K562 (cell line): Measurements from ENCODE around the gene ZNF488. TPM values are rescaled to one million over a fixed set of nuclear protein-coding genes. Genes with fewer than 3 reads are reported as not detected.

Experiments used
- ATAC-seq: fragments of 200-7000 bp; cut with Tn5 transposase; 3 replicates; pipeline ENCODE4 v1.9.1; 2020; ENCODE audit warnings: moderate library complexity
- BruUV-seq: library from RNA; stranded (reverse); fragments of 400-500 nt; replicated peaks from 2 replicates; lab custom pipeline; 2021; lab: Mats Ljungman, UMichigan
- CTCF ChIA-PET: fragments of 300-600 bp; formaldehyde crosslinking; extraction: SDS; loops from one replicate; lab custom pipeline; 2021; ENCODE audit warnings: low intra/inter-chr PET ratio; lab: Yijun Ruan, JAX
- POLR2A ChIA-PET: fragments of 300-600, 350-650 bp; sonication (Branson Sonifier 250); formaldehyde crosslinking; extraction: SDS; loops from one replicate; lab custom pipeline; 2021; ENCODE audit warnings: antibody characterized with exemption, inconsistent platforms; lab: Yijun Ruan, JAX
- DNase-seq, 4 experiments: peaks; one replicate each; pipeline versions ENCODE4 v3.0.0 to v3.0.0-alpha.2; 2011 to 2018; ENCODE audit warnings: low spot score in 3 of 4, mixed read lengths in 3 of 4; ENCODE audit errors: extremely low read depth in 1 of 4
- FAIRE-seq: peaks from 2 replicates; lab custom pipeline; 2011; peaks lifted over from hg19 to GRCh38; lab: Jason Lieb, UNC
- H2AFZ ChIP-seq: 2 replicates; pipeline ENCODE4 v1.6.0; 2011; ENCODE audit warnings: low read depth, low read length, control low read depth, inconsistent platforms
- H3K27ac ChIP-seq: fragments of 200-600 bp; 3 replicates; pipeline ENCODE4 v1.8.0; 2011; ENCODE audit warnings: low read depth, mild to moderate bottlenecking, control low read depth, inconsistent platforms, low read length, moderate library complexity, mixed read lengths; ENCODE audit errors: extremely low read depth
- H3K27me3 ChIP-seq, 2 experiments: fragments of 300-600 bp in 1 of 2; 2 replicates in 1 of 2; 3 replicates in 1 of 2; pipeline versions ENCODE4 v1.6.0 to v1.8.0; 2011; ENCODE audit warnings: inconsistent platforms in 2 of 2, low read length in 2 of 2, mild to moderate bottlenecking in 1 of 2, mixed read lengths in 1 of 2, moderate library complexity in 1 of 2; ENCODE audit not compliant: control insufficient read depth in 2 of 2, insufficient read depth in 2 of 2
- H3K36me3 ChIP-seq: fragments of 300-600 bp; 3 replicates; pipeline ENCODE4 v1.8.0; 2011; ENCODE audit warnings: mild to moderate bottlenecking, low read length, inconsistent platforms; ENCODE audit not compliant: control insufficient read depth, insufficient read depth
- H3K4me1 ChIP-seq, 2 experiments: fragments of 200-600 bp in 1 of 2; replicated peaks in 1 of 2; 2 replicates in 1 of 2; 3 replicates in 1 of 2; pipeline versions ENCODE4 v1.5.1 to v1.8.0; 2011; ENCODE audit warnings: inconsistent platforms in 2 of 2, low read length in 2 of 2, mild to moderate bottlenecking in 1 of 2, mixed read lengths in 1 of 2, moderate library complexity in 1 of 2; ENCODE audit not compliant: control insufficient read depth in 2 of 2, insufficient read depth in 2 of 2
- H3K4me2 ChIP-seq: 2 replicates; pipeline ENCODE4 v1.6.1; 2011; ENCODE audit warnings: low read length, control low read depth, inconsistent platforms, mixed read lengths; ENCODE audit not compliant: insufficient read depth
- H3K4me3 ChIP-seq: fragments of 200-600 bp; sonication (generic), shearing (Covaris generic); 2 replicates; pipeline ENCODE4 v1.5.1; 2016; ENCODE audit warnings: control low read depth, inconsistent platforms
- H3K79me2 ChIP-seq: fragments of 200-600 bp; 3 replicates; pipeline ENCODE4 v1.8.0; 2011; ENCODE audit warnings: low read length, inconsistent platforms; ENCODE audit not compliant: control insufficient read depth, insufficient read depth
- H3K9ac ChIP-seq, 2 experiments: 2 replicates each; pipeline versions ENCODE4 v1.6.0 to v1.6.1; 2011; ENCODE audit warnings: low read depth in 2 of 2, low read length in 2 of 2, control low read depth in 1 of 2, inconsistent platforms in 1 of 2, mild to moderate bottlenecking in 1 of 2, mixed read lengths in 1 of 2; ENCODE audit not compliant: insufficient read depth in 1 of 2
- H3K9me1 ChIP-seq: one replicate; pipeline ENCODE4 v1.6.0; 2011; ENCODE audit warnings: inconsistent platforms, mild to moderate bottlenecking, low read length, moderate library complexity; ENCODE audit not compliant: control insufficient read depth, insufficient read depth
- H3K9me3 ChIP-seq: replicated peaks from 2 replicates; pipeline ENCODE4 v1.5.1; 2011; ENCODE audit warnings: low read depth, low read length, inconsistent platforms; ENCODE audit not compliant: control insufficient read depth, insufficient read depth
- H4K20me1 ChIP-seq: replicated peaks from 2 replicates; pipeline ENCODE4 v1.6.1; 2011; ENCODE audit warnings: low read length, inconsistent platforms, mixed read lengths; ENCODE audit not compliant: control insufficient read depth, insufficient read depth
- EP400 ChIP-seq: fragments of 450-650 bp; IDR thresholded peaks from 2 replicates; pipeline ENCODE4 v1.6.1; 2017; ENCODE audit warnings: antibody characterized with exemption, mild to moderate bottlenecking, moderate library complexity
- HSF4 ChIP-seq: fragments of 250-450 bp; sonication (Bioruptor Pico); IDR thresholded peaks from 2 replicates; pipeline ENCODE4 v2.1.2; 2022; ENCODE audit warnings: mild to moderate bottlenecking, moderate library complexity, borderline replicate concordance
- MEIS2 ChIP-seq: fragments of 450-650 bp; IDR thresholded peaks from 2 replicates; pipeline ENCODE4 v1.6.1; 2014; ENCODE audit warnings: mild to moderate bottlenecking; ENCODE audit not compliant: partially characterized antibody
- NFIC ChIP-seq: fragments of 450-650 bp; IDR thresholded peaks from 2 replicates; pipeline ENCODE4 v1.6.1; 2017; ENCODE audit warnings: mild to moderate bottlenecking, inconsistent platforms
- WGBS: fragments of 100-300 bp; shearing (Covaris generic); methylation state at CpG from one replicate; pipeline ENCODE4 v1.1.6; 2016; ENCODE audit warnings: low coverage, mixed read lengths; ENCODE audit not compliant: insufficient coverage; ENCODE audit errors: missing lambda C conversion rate; 5-methylcytosine and 5-hydroxymethylcytosine counted together
- in situ Hi-C: fragments of 300-500 bp; cut with MboI; formaldehyde crosslinking; loops from 4 replicates; pipeline ENCODE4 v1.15.0; 2018; ENCODE audit warnings: inconsistent platforms, mixed read lengths
- intact Hi-C: fragments of 100-400 bp; cut with micrococcal nuclease; formaldehyde crosslinking; loops from 2 replicates; pipeline ENCODE4 v1.14.2; 2022
- polyA plus RNA-seq, 8 experiments: library from polyadenylated mRNA; depleted of rRNA in 4 of 8; stranded (reverse) in 5 of 8; unstranded in 3 of 8; fragments of >200 nt; fragmentation: Nextera tagmentation in 2 of 8; fragmentation: Illumina TruSeq in 1 of 8; extraction: Ambion mirVana in 2 of 8; extraction: Trizol in 1 of 8; gene quantifications; 2 replicates each; pipeline versions ENCODE4 v1.2.1 to v1.2.3, GENCODE V29; 2011 to 2014; ENCODE audit warnings: inconsistent platforms in 1 of 8, missing spikeins in 1 of 8
- total RNA-seq, 7 experiments: library from RNA; depleted of rRNA in 6 of 7; stranded (reverse); fragments of >200 nt in 6 of 7; fragmentation: Illumina TruSeq in 2 of 7; extraction: Trizol in 2 of 7; gene quantifications; 2 replicates each; pipeline versions ENCODE4 v1.2.1 to v1.2.3, GENCODE V29; 2011 to 2021; ENCODE audit warnings: low replicate concordance in 1 of 7
- TF ChIP-seq, protein P1 (sequence below): fragments of 450-650 bp; IDR thresholded peaks from 2 replicates; pipeline ENCODE4 v1.6.1; 2018; ENCODE audit not compliant: partially characterized antibody

ZNF488 gene
- total and polyA plus RNA-seq, 9 of the 15 experiments (the other 6 are each of a cell fraction or from before 2014, with no cell fraction given): 0.03 to 0.09 (median 0.05) TPM; not detected in 3

DNA sequence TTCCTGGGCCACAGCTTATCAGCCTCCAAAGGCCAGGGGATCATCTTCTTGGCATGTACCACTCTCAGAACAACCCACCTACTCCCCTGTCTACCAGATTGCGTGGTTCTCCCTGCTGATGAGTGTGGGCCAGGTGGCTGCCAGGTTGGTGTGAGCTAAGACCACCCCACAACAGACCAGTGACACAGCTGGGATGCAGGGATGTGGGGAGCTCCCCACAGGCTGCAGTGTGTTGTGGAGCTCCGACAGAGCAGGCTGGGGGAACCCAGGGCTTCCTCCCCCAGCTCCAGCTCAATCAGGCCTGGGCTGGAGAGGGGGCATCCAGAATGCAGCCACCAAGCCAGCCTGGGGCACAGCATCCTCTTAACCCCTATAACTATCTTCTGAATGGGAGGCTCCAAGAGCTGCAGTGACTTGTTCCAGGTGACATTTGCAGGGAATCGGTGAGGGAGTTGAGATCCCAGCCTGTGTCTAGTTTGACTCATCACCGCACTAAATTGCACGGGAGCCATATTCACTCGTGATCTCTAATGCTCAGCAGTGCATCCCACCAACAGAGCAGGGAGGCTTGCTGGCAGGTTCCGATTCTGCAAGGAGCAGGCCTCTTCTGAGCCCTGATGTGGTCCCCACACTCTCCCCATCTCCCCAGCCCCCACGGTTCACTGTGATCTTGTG lies 62.4 kb downstream of the ZNF488 start:
- BruUV-seq: no TSS peak

More for the DNA sequence above, 62.4 kb downstream of the ZNF488 start:
- Histone ChIP-seq H4K20me1 (no peaks in the 10 kb centered on the region), H3K27ac (no peak overlapping the region), H3K9ac (no peak overlapping the region), H3K4me1 (peaks cover 35 to 36% of the 10 kb centered on the region in 2 experiments), H3K27me3 (no peaks in the 10 kb centered on the region), H3K9me1 (no peaks in the 10 kb centered on the region), H2AFZ (no peak overlapping the region), H3K4me2 (peak overlapping the region; percentile 33; the same call in 1 of the 2 replicates), H3K4me3 (no peak overlapping the region), H3K79me2 (no peaks in the 10 kb centered on the region), H3K36me3 (no peaks in the 10 kb centered on the region), H3K9me3 (no peaks in the 10 kb centered on the region)
- ATAC-seq: no peak
- in situ Hi-C loops (no loop called here), intact Hi-C loops (no loop called here)
- WGBS: 19% methylated on average over 8 of the region's 8 CpGs
- no peak for FAIRE-seq
- TF ChIP-seq MEIS2 (no peak), EP400 (no peak), NFIC (no peak), HSF4 (CRISPR knock-in tag) (no peak)
- TF ChIP-seq, protein P1, sequence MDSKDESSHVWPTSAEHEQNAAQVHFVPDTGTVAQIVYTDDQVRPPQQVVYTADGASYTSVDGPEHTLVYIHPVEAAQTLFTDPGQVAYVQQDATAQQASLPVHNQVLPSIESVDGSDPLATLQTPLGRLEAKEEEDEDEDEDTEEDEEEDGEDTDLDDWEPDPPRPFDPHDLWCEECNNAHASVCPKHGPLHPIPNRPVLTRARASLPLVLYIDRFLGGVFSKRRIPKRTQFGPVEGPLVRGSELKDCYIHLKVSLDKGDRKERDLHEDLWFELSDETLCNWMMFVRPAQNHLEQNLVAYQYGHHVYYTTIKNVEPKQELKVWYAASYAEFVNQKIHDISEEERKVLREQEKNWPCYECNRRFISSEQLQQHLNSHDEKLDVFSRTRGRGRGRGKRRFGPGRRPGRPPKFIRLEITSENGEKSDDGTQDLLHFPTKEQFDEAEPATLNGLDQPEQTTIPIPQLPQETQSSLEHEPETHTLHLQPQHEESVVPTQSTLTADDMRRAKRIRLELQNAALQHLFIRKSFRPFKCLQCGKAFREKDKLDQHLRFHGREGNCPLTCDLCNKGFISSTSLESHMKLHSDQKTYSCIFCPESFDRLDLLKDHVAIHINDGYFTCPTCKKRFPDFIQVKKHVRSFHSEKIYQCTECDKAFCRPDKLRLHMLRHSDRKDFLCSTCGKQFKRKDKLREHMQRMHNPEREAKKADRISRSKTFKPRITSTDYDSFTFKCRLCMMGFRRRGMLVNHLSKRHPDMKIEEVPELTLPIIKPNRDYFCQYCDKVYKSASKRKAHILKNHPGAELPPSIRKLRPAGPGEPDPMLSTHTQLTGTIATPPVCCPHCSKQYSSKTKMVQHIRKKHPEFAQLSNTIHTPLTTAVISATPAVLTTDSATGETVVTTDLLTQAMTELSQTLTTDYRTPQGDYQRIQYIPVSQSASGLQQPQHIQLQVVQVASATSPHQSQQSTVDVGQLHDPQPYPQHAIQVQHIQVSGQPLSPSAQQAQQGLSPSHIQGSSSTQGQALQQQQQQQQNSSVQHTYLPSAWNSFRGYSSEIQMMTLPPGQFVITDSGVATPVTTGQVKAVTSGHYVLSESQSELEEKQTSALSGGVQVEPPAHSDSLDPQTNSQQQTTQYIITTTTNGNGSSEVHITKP: peak; percentile 43
- ChIA-PET POLR2A (interaction anchor here (0.6 to 1.1 kb wide), 3 partner anchors 8 to 136 kb away, joined by 3 to 4 read pairs (median 3); no protein-coding TSS in a partner anchor), CTCF (no interaction called here)
- DNase-seq: no peak
